DND-41 (cell line): Measurements from ENCODE around the gene PALMD.

Experiments used
- CTCF ChIP-seq: IDR thresholded peaks from 2 replicates; pipeline ENCODE4 v1.5.1; 2012; ENCODE audit warnings: borderline replicate concordance, low read length, moderate library complexity, mild to moderate bottlenecking; ENCODE audit not compliant: poor library complexity, severe bottlenecking; ENCODE audit errors: extremely low read depth
- EZH2 ChIP-seq: IDR thresholded peaks from 3 replicates; pipeline ENCODE4 v1.6.1; 2012; ENCODE audit warnings: borderline replicate concordance, low read depth, mild to moderate bottlenecking, moderate library complexity, low read length, inconsistent platforms; ENCODE audit not compliant: severe bottlenecking

DNA sequence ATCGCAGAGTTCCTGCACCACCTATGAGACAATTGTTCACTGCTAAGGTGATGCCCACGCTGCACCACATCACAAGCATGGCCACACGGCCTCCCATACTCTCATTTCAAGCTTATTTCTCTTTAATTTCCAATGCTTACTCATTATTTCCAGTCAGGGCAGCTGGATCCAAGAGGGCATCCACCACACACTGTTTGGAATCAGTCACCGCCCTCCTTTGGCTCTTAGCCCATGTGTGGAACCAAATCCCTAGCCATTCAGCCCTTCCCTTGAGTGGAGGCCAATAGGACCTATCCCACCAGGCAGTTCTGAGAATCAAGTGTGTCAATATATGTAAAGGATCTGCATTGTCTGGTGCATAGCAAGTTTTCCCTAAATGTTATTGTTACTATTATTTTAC, 26.3 kb upstream of the PALMD start:
- no peak for TF ChIP-seq EZH2
- no peak for TF ChIP-seq CTCF
